Right lobe of liver (tissue), 6 donors: ENCODE results near the gene ACAP3. TPM values are rescaled to one million over a fixed set of nuclear protein-coding genes. Genes with fewer than 3 reads are reported as not detected.

Experiments
- ATAC-seq, 4 donors: fragments of 200-7000 bp; cut with Tn5 transposase; one replicate each; pipeline ENCODE4 v1.9.1; 2020; ENCODE audit warnings: mild to moderate bottlenecking in 4 of 4, moderate library complexity in 4 of 4
- DNase-seq, 3 donors: peaks; one replicate each; pipeline ENCODE4 v3.0.0-alpha.2; 2020
- H3K27ac ChIP-seq, 3 donors: fragments of 200-600 bp; one replicate each; pipeline ENCODE4 v1.8.0; 2022
- H3K27me3 ChIP-seq, 2 donors: fragments of 200-600 bp; one replicate each; pipeline ENCODE4 v1.8.0; 2022
- H3K36me3 ChIP-seq, 4 donors: fragments of 200-600 bp; sonication (generic) in 1 of 4; one replicate each; pipeline versions ENCODE4 v1.5.1 to v1.8.0; 2017 to 2022; ENCODE audit warnings: control low read depth in 1 of 4
- H3K4me1 ChIP-seq, 4 donors: fragments of 200-600 bp; sonication (generic) in 1 of 4; one replicate each; pipeline versions ENCODE4 v1.5.1 to v1.8.0; 2017 to 2022; ENCODE audit warnings: control low read depth in 1 of 4
- H3K4me3 ChIP-seq, 3 donors: fragments of 200-600 bp; one replicate each; pipeline ENCODE4 v1.8.0; 2022
- H3K9me3 ChIP-seq, 4 donors: fragments of 200-600 bp; sonication (generic) in 1 of 4; one replicate each; pipeline versions ENCODE4 v1.5.1 to v1.8.0; 2017 to 2022; ENCODE audit warnings: control low read depth in 1 of 4
- CTCF ChIP-seq, 4 donors: fragments of 200-600 bp in 3 of 4; fragments of 450-650 bp in 1 of 4; IDR thresholded peaks; one replicate each; pipeline versions ENCODE4 v1.5.1 to v1.8.0; 2016 to 2022; ENCODE audit warnings: antibody characterized with exemption in 4 of 4, mild to moderate bottlenecking in 2 of 4
- POLR2A ChIP-seq: fragments of 450-650 bp; IDR thresholded peaks from one replicate; pipeline ENCODE4 v1.6.1; 2017; ENCODE audit warnings: antibody characterized with exemption, mild to moderate bottlenecking
- WGBS: methylation state at CpG from one replicate; pipeline ENCODE4 v1.1.6; 2018; ENCODE audit warnings: low coverage, low lambda C conversion rate; ENCODE audit not compliant: insufficient coverage; ENCODE audit errors: missing lambda C conversion rate; 5-methylcytosine and 5-hydroxymethylcytosine counted together
- intact Hi-C, 2 donors: fragments of 100-400 bp; cut with DNase I; formaldehyde crosslinking; loops; one replicate each; pipeline versions ENCODE4 v1.11.2 to v1.14.1; 2022
- microRNA-seq, 2 donors: library from miRNA; unstranded; fragments of <30 nt; microRNA quantifications; one replicate each; pipeline ENCODE4, GENCODE V29; 2019 to 2020
- small RNA-seq, 2 experiments: library from RNA; depleted of rRNA; stranded (forward); fragments of <200 nt; gene quantifications; one replicate each; pipeline ENCODE3, GENCODE V24; 2016
- total RNA-seq, 6 experiments: library from RNA; depleted of rRNA in 2 of 6; stranded (reverse); fragments of >200 nt in 2 of 6; fragmentation: NEBNext Ultra II Directional in 3 of 6; extraction: Animal tissue kit (Norgen Biotek cat#: 25700) in 3 of 6; gene quantifications; one replicate each; pipeline versions ENCODE4 v1.1.0 to v1.2.4, GENCODE V29; 2016 to 2023
- donor health status: DM: no; HTN: yes; CAD: no.
- donor health status: DM: no; HTN: no; CAD: no.
- donor health status: DM: no; HTN: no; CAD: no.
- donor health status: DM: no; HTN: yes; CAD: no.
- donor health status: DM: no; HTN: yes; CAD: no.

Gene ACAP3
- total RNA-seq, 6 experiments from 2014 or later: 20.1 to 28.0 (median 22.0) TPM

GRCh38 chr1:1244192-1244811 lies 63.4 kb downstream of the ACAP3 start:
- no peak for ATAC-seq
- TF ChIP-seq POLR2A: no peak
- no peak for TF ChIP-seq CTCF (IDR thresholded peaks at IDR 0.05)
- no peak overlapping the region for H3K4me3 ChIP-seq
- 81% methylated on average over 3 of the region's 30 CpGs for WGBS
- H3K9me3 ChIP-seq: no peaks in the 10 kb centered on the region
- H3K36me3 ChIP-seq: no peaks in the 10 kb centered on the region
- H3K27me3 ChIP-seq: no peaks in the 10 kb centered on the region
- H3K27ac ChIP-seq: no peak overlapping the region
- no peak for DNase-seq
- H3K4me1 ChIP-seq: peaks cover 0 to 9% (median 0%) of the 10 kb centered on the region in 4 donors
- intact Hi-C loops: loop anchor here (5.0 to 10.0 kb wide), 2 partner anchors 50 to 122 kb away; no protein-coding TSS in a partner anchor

- ATAC-seq (no peak), DNase-seq (no peak)
- H3K4me3 ChIP-seq: no peak overlapping the region
- intact Hi-C loops: loop anchor here (5.0 to 10.0 kb wide), 2 partner anchors 51 to 121 kb away; no protein-coding TSS in a partner anchor
- peaks cover 0 to 10% (median 0%) of the 10 kb centered on the region in 4 donors for H3K4me1 ChIP-seq
- WGBS: 40% methylated on average over 1 of the region's 23 CpGs
- H3K36me3 ChIP-seq: no peaks in the 10 kb centered on the region
- no peaks in the 10 kb centered on the region for H3K9me3 ChIP-seq
- no peak overlapping the region for H3K27ac ChIP-seq
- H3K27me3 ChIP-seq: no peaks in the 10 kb centered on the region
- TF ChIP-seq CTCF (IDR thresholded peaks at IDR 0.05) (no peak), POLR2A (no peak)
Observed at GRCh38 chr1:1243807-1244191, 63.9 kb downstream of the ACAP3 start.

GRCh38 chr1:1243266-1243660 lies 64.5 kb downstream of the ACAP3 start:
- intact Hi-C loops: loop anchor here (5.0 to 10.0 kb wide), 2 partner anchors 52 to 121 kb away; no protein-coding TSS in a partner anchor

GRCh38 chr1:1242461-1243265 lies 65.1 kb downstream of the ACAP3 start:
- H3K9me3 ChIP-seq: no peaks in the 10 kb centered on the region
- peaks cover 0 to 14% (median 0%) of the 10 kb centered on the region in 4 donors for H3K4me1 ChIP-seq
- no peaks in the 10 kb centered on the region for H3K36me3 ChIP-seq
- 100% methylated on average over 3 of the region's 41 CpGs for WGBS
- intact Hi-C loops: loop anchor here (5.0 to 10.0 kb wide), 2 partner anchors 52 to 120 kb away; no protein-coding TSS in a partner anchor
- DNase-seq: no peak
- no peaks in the 10 kb centered on the region for H3K27me3 ChIP-seq
- TF ChIP-seq POLR2A: no peak
- no peak for TF ChIP-seq CTCF (IDR thresholded peaks at IDR 0.05)
- H3K27ac ChIP-seq: no peak overlapping the region
- ATAC-seq: no peak
- H3K4me3 ChIP-seq: no peak overlapping the region

More at GRCh38 chr1:1243266-1243660, 64.5 kb downstream of the ACAP3 start:
- no peak overlapping the region for H3K4me3 ChIP-seq
- H3K4me1 ChIP-seq: peaks cover 0 to 10% (median 0%) of the 10 kb centered on the region in 4 donors
- no CpG with 5 or more reads among the region's 23 CpGs for WGBS
- H3K9me3 ChIP-seq: no peaks in the 10 kb centered on the region
- H3K27me3 ChIP-seq: no peaks in the 10 kb centered on the region
- DNase-seq: no peak
- H3K27ac ChIP-seq: no peak overlapping the region
- ATAC-seq: no peak
- no peaks in the 10 kb centered on the region for H3K36me3 ChIP-seq
- TF ChIP-seq CTCF (IDR thresholded peaks at IDR 0.05): no peak
- no peak for TF ChIP-seq POLR2A

Small RNAs within 50 kb of the gene (microRNA-seq; reads per million reads assigned to microRNA genes)
- gene MIR6726 (0 to 1.4 reads per million in 2 donors), gene MIR6727 (0 to 0.29 reads per million in 2 donors), gene MIR6808 (0 to 0.64 reads per million in 2 donors)

Small RNAs within 50 kb of the gene (small RNA-seq; reads per million reads assigned to genes)
- 0 reads per million in 2 experiments for gene MIR6726

Other genes starting within 250 kb of the ACAP3 start
- gene RNF223, start 233.6 kb downstream of the ACAP3 start, total RNA-seq: not detected
- 1 to 10 TPM; 4.0 to 7.7 (median 6.4) TPM for gene C1orf159, start 191.8 kb downstream of the ACAP3 start, total RNA-seq
- not detected for gene TTLL10, start 134.1 kb downstream of the ACAP3 start, total RNA-seq
- under 1 TPM in 2 of 6 experiments, not detected in 4; 0.24 to 0.27 TPM for gene TNFRSF18, start 101.3 kb downstream of the ACAP3 start, total RNA-seq
- under 1 TPM in 4 of 6 experiments, not detected in 2; 0.20 to 0.99 (median 0.28) TPM for gene TNFRSF4, start 93.8 kb downstream of the ACAP3 start, total RNA-seq
- gene SDF4, start 75.9 kb downstream of the ACAP3 start, total RNA-seq: 100 to 1,000 TPM; 112 to 148 (median 142) TPM
- 10 to 100 TPM in 2 of 6 experiments, 1 to 10 TPM in 4; 6.3 to 14.3 (median 7.8) TPM for gene B3GALT6, start 75.7 kb downstream of the ACAP3 start, total RNA-seq
- 1 to 10 TPM in 4 of 6 experiments, under 1 TPM in 1, not detected in 1; 0.40 to 4.0 (median 1.1) TPM for gene C1QTNF12, start 61.2 kb downstream of the ACAP3 start, total RNA-seq
- gene UBE2J2, start 34.1 kb downstream of the ACAP3 start, total RNA-seq: 10 to 100 TPM; 25.5 to 30.6 (median 26.9) TPM
- gene SCNN1D, start 27.5 kb downstream of the ACAP3 start, total RNA-seq: 1 to 10 TPM; 1.7 to 6.2 (median 3.4) TPM
- 10 to 100 TPM in 2 of 6 experiments, 1 to 10 TPM in 4; 5.6 to 21.6 (median 8.4) TPM for gene PUSL1, start 667 bp upstream of the ACAP3 start, total RNA-seq
- 10 to 100 TPM; 35.1 to 52.4 (median 43.5) TPM for gene INTS11, start 16.7 kb upstream of the ACAP3 start, total RNA-seq
- 10 to 100 TPM; 26.9 to 57.7 (median 33.1) TPM for gene CPTP, start 16.9 kb upstream of the ACAP3 start, total RNA-seq
- gene TAS1R3, start 23.4 kb upstream of the ACAP3 start, total RNA-seq: 1 to 10 TPM in 2 of 6 experiments, under 1 TPM in 4; 0.10 to 2.7 (median 0.33) TPM
- 10 to 100 TPM; 32.7 to 54.6 (median 41.2) TPM for gene DVL1, start 41.5 kb upstream of the ACAP3 start, total RNA-seq
- 10 to 100 TPM in 2 of 6 experiments, 1 to 10 TPM in 4; 2.2 to 11.9 (median 3.3) TPM for gene MXRA8, start 50.6 kb upstream of the ACAP3 start, total RNA-seq
- gene AURKAIP1, start 67.3 kb upstream of the ACAP3 start, total RNA-seq: 100 to 1,000 TPM in 3 of 6 experiments, 10 to 100 TPM in 3; 70.0 to 140 (median 104) TPM
- gene CCNL2, start 91.4 kb upstream of the ACAP3 start, total RNA-seq: 100 to 1,000 TPM in 4 of 6 experiments, 10 to 100 TPM in 2; 80.8 to 127 (median 101) TPM
- gene MRPL20, start 99.4 kb upstream of the ACAP3 start, total RNA-seq: 10 to 100 TPM; 44.1 to 91.2 (median 56.5) TPM
- under 1 TPM; 0.19 to 0.89 (median 0.35) TPM for gene ANKRD65, start 113.3 kb upstream of the ACAP3 start, total RNA-seq
- gene VWA1, start 127.8 kb upstream of the ACAP3 start, total RNA-seq: 100 to 1,000 TPM in 1 of 6 experiments, 10 to 100 TPM in 5; 39.5 to 195 (median 78.7) TPM
- 1 to 10 TPM in 4 of 6 experiments, under 1 TPM in 2; 0.74 to 3.1 (median 1.9) TPM for gene ATAD3C, start 141.8 kb upstream of the ACAP3 start, total RNA-seq
- gene ATAD3B, start 163.8 kb upstream of the ACAP3 start, total RNA-seq: 10 to 100 TPM in 3 of 6 experiments, 1 to 10 TPM in 3; 8.9 to 15.0 (median 10.2) TPM
- gene ATAD3A, start 204.2 kb upstream of the ACAP3 start, total RNA-seq: 10 to 100 TPM; 10.8 to 31.7 (median 13.1) TPM
- gene TMEM240, start 232.7 kb upstream of the ACAP3 start, total RNA-seq: under 1 TPM in 1 of 6 experiments, not detected in 5; 0.40 TPM